Endothelial cell of umbilical vein (primary cell): Measurements from ENCODE around the gene SLC39A11. TPM values are rescaled to one million over a fixed set of nuclear protein-coding genes. Genes with fewer than 3 reads are reported as not detected.

Experiments used
- BruUV-seq: library from RNA; stranded (reverse); fragments of 400-500 nt; replicated peaks from 2 replicates; lab custom pipeline; 2021; lab: Mats Ljungman, UMichigan
- CTCF ChIA-PET: fragments of 300-600, 350-600 bp; sonication (Branson Sonifier 250); formaldehyde crosslinking; loops from one replicate; lab custom pipeline; 2021; ENCODE audit warnings: antibody characterized with exemption, inconsistent platforms; lab: Charles Lee
- POLR2A ChIA-PET: fragments of 300-600, 350-600 bp; sonication (Branson Sonifier 250); formaldehyde crosslinking; loops from one replicate; lab custom pipeline; 2021; ENCODE audit warnings: antibody characterized with exemption, inconsistent platforms; lab: Charles Lee
- DNase-seq: peaks from one replicate; pipeline ENCODE4 v3.0.0-alpha.2; 2011; ENCODE audit warnings: low read depth, low spot score
- FAIRE-seq: peaks from 2 replicates; lab custom pipeline; 2011; peaks lifted over from hg19 to GRCh38; lab: Jason Lieb, UNC
- H2AFZ ChIP-seq: 2 replicates; pipeline ENCODE4 v1.6.0; 2012; ENCODE audit warnings: low read depth, low read length, control low read depth, inconsistent platforms
- H3K27ac ChIP-seq: 2 replicates; pipeline ENCODE4 v1.5.1; 2011; ENCODE audit warnings: low read depth, mild to moderate bottlenecking, control low read depth, low read length, moderate library complexity; ENCODE audit not compliant: insufficient read depth
- H3K27me3 ChIP-seq, 2 experiments: 2 replicates each; pipeline versions ENCODE4 v1.6.0 to v1.6.1; 2011; ENCODE audit warnings: low read length in 2 of 2, mixed read lengths in 1 of 2; ENCODE audit not compliant: control insufficient read depth in 2 of 2, insufficient read depth in 2 of 2
- H3K36me3 ChIP-seq, 2 experiments: 2 replicates in 1 of 2; 3 replicates in 1 of 2; pipeline ENCODE4 v1.5.1; 2011; ENCODE audit warnings: low read length in 2 of 2, mild to moderate bottlenecking in 1 of 2, moderate library complexity in 1 of 2; ENCODE audit not compliant: control insufficient read depth in 2 of 2, insufficient read depth in 2 of 2; ENCODE audit errors: extremely low read depth in 1 of 2
- H3K4me1 ChIP-seq: 3 replicates; pipeline ENCODE4 v1.5.1; 2011; ENCODE audit warnings: mild to moderate bottlenecking, low read length; ENCODE audit not compliant: control insufficient read depth, insufficient read depth; ENCODE audit errors: extremely low read depth
- H3K4me2 ChIP-seq: 2 replicates; pipeline ENCODE4 v1.6.1; 2011; ENCODE audit warnings: low read length, control low read depth, mixed read lengths; ENCODE audit not compliant: insufficient read depth
- H3K4me3 ChIP-seq, 3 experiments: fragments of 200-600 bp in 1 of 3; sonication (generic), shearing (Covaris generic) in 1 of 3; replicated peaks in 1 of 3; 2 replicates each; pipeline ENCODE4 v1.5.1; 2011 to 2016; ENCODE audit warnings: control low read depth in 3 of 3, low read length in 3 of 3, mild to moderate bottlenecking in 2 of 3, inconsistent platforms in 1 of 3, low read depth in 1 of 3, moderate library complexity in 1 of 3; ENCODE audit not compliant: insufficient read depth in 1 of 3
- H3K79me2 ChIP-seq: 2 replicates; pipeline ENCODE4 v1.6.0; 2012; ENCODE audit warnings: low read length, inconsistent platforms; ENCODE audit not compliant: control insufficient read depth, insufficient read depth
- H3K9ac ChIP-seq: replicated peaks from 2 replicates; pipeline ENCODE3; 2011; ENCODE audit warnings: low read length, control low read depth; ENCODE audit not compliant: insufficient read depth; ENCODE audit errors: extremely low read depth
- H3K9me1 ChIP-seq: replicated peaks from 3 replicates; pipeline ENCODE4 v1.6.0; 2011; ENCODE audit warnings: mild to moderate bottlenecking, low read length; ENCODE audit not compliant: control insufficient read depth, insufficient read depth; ENCODE audit errors: extremely low read depth
- H3K9me3 ChIP-seq: replicated peaks from 2 replicates; pipeline ENCODE4 v1.5.1; 2012; ENCODE audit warnings: low read length, inconsistent platforms; ENCODE audit not compliant: control insufficient read depth, insufficient read depth
- H4K20me1 ChIP-seq: replicated peaks from 2 replicates; pipeline ENCODE3; 2011; ENCODE audit warnings: mild to moderate bottlenecking, low read length; ENCODE audit not compliant: control insufficient read depth, insufficient read depth; ENCODE audit errors: extremely low read depth
- CTCF ChIP-seq, 2 donors: IDR thresholded peaks; 1 replicate in 1 of 2; 2 replicates in 1 of 2; pipeline ENCODE4 v1.5.1; 2011; ENCODE audit warnings: low read length in 2 of 2, mild to moderate bottlenecking in 2 of 2, moderate library complexity in 2 of 2, control low read depth in 1 of 2, inconsistent platforms in 1 of 2, low read depth in 1 of 2; ENCODE audit not compliant: insufficient read depth in 1 of 2; ENCODE audit errors: extremely low read depth in 1 of 2
- EZH2 ChIP-seq: IDR thresholded peaks from 2 replicates; pipeline ENCODE4 v1.6.1; 2012; ENCODE audit warnings: borderline replicate concordance, low read depth, mild to moderate bottlenecking, moderate library complexity, low read length, inconsistent platforms; ENCODE audit not compliant: severe bottlenecking
- FOS ChIP-seq: IDR thresholded peaks from 2 replicates; pipeline ENCODE4 v1.6.1; 2011; ENCODE audit warnings: mild to moderate bottlenecking, low read length, moderate library complexity, borderline replicate concordance; ENCODE audit not compliant: insufficient read depth
- GATA2 ChIP-seq: IDR thresholded peaks from 2 replicates; pipeline ENCODE4 v1.7.0; 2011; ENCODE audit warnings: low read depth, mild to moderate bottlenecking, moderate library complexity, mixed read lengths, low read length; ENCODE audit not compliant: insufficient read length, insufficient read depth
- JUN ChIP-seq: IDR thresholded peaks from 2 replicates; pipeline ENCODE4 v1.6.1; 2011; ENCODE audit warnings: borderline replicate concordance, low read depth; ENCODE audit not compliant: insufficient read length, insufficient read depth
- MAX ChIP-seq: IDR thresholded peaks from 2 replicates; pipeline ENCODE4 v1.6.1; 2011; ENCODE audit not compliant: insufficient read depth, insufficient read length
- MYC ChIP-seq: IDR thresholded peaks from one replicate; pipeline ENCODE4 v1.6.1; 2011; ENCODE audit warnings: mild to moderate bottlenecking, low read depth, low read length
- POLR2A ChIP-seq: IDR thresholded peaks from 2 replicates; pipeline ENCODE4 v1.6.1; 2012; ENCODE audit warnings: low read depth, mild to moderate bottlenecking, control low read depth, low read length
- POLR2AphosphoS5 ChIP-seq: IDR thresholded peaks from 2 replicates; pipeline ENCODE4 v1.6.1; 2012; ENCODE audit warnings: low read depth, mild to moderate bottlenecking, control low read depth, low read length, moderate library complexity; ENCODE audit not compliant: insufficient read depth
- dilution Hi-C: fragments of 300-500 bp; cut with MboI; formaldehyde crosslinking; loops from one replicate; pipeline ENCODE4 v1.15.0; 2019; ENCODE audit warnings: low sequenced_read_pairs; ENCODE audit not compliant: extremely low pct_ligation_motif_present
- intact Hi-C: fragments of 100-400 bp; cut with micrococcal nuclease; formaldehyde crosslinking; loops from one replicate; pipeline ENCODE4 v1.10.0; 2022
- polyA plus RNA-seq, 4 experiments: library from polyadenylated mRNA; depleted of rRNA in 3 of 4; stranded (reverse) in 3 of 4; unstranded in 1 of 4; fragments of >200 nt; gene quantifications; 2 replicates each; pipeline versions ENCODE4 v1.2.1 to v1.2.3, GENCODE V29; 2011 to 2012; ENCODE audit warnings: missing spikeins in 1 of 4
- total RNA-seq: library from RNA; stranded (reverse); gene quantifications from 2 replicates; pipeline ENCODE4 v1.2.3, GENCODE V29; 2021

SLC39A11 gene
- total and polyA plus RNA-seq, 2 donors (not counting 3 experiments of a cell fraction or from before 2014, with no cell fraction given), result 8.1 to 11.9 TPM

- Histone ChIP-seq H3K9ac (no peak overlapping the region), H3K79me2 (no peaks in the 10 kb centered on the region), H3K4me2 (no peak overlapping the region), H3K4me3 (no peak overlapping the region), H4K20me1 (no peaks in the 10 kb centered on the region), H3K9me1 (no peaks in the 10 kb centered on the region), H3K36me3 (no peaks in the 10 kb centered on the region), H3K27ac (no peak overlapping the region), H2AFZ (no peak overlapping the region), H3K4me1 (peaks cover 12% of the 10 kb centered on the region), H3K9me3 (no peaks in the 10 kb centered on the region), H3K27me3 (no peaks in the 10 kb centered on the region)
- DNase-seq (no peak), FAIRE-seq (no peak)
- dilution Hi-C loops (no loop called here), intact Hi-C loops (no loop called here)
- TF ChIP-seq MYC (no peak), CTCF (IDR thresholded peaks at IDR 0.05; ENCODE audit: extremely low read depth in 1 of 2, insufficient read depth in 1 of 2, low read depth in 1 of 2, low read length in 2 of 2) (no peak), EZH2 (no peak), POLR2AphosphoS5 (no peak), MAX (no peak), POLR2A (no peak), JUN (no peak), FOS (no peak), GATA2 (no peak)
- no TSS peak for BruUV-seq
- ChIA-PET POLR2A (no interaction called here), CTCF (no interaction called here)
Measured at GRCh38 chr17:72988451-72988850, 104.0 kb downstream of the SLC39A11 start.
